Activated T-helper 9 cell treated with anti-CD3 and anti-CD28 coated beads, Interleukin-2, amount 50 U/mL, for 16 hours (primary cell): ENCODE results near the gene MAPK11.
"Not testable (repeated sequence)": the region's sequence is repeated elsewhere in the genome, so short reads cannot be mapped to it uniquely, and the experiment has no call there.

Source experiments
- DNase-seq: peaks from one replicate; pipeline ENCODE4 v3.0.0-alpha.2; 2020; ENCODE audit warnings: low read depth

MAPK11 gene

DNA sequence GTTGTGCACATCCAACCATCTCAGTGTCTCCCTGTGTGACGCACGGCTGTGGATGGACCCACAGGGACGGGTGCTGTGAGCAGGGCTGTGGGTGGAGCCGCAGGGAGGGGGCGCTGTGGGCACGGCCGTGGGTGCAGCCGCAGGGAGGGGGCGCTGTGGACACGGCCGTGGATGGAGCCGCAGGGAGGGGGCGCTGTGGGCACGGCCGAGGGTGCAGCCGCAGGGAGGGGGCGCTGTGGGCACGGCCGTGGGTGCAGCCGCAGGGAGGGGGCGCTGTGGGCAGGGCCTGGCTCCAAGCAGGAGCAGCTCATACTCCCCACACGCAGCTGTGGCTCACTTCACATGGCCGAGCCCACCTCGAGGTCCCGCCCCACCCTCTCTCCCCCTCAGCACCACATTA, 6.0 kb upstream of the MAPK11 start:
- DNase-seq = peak; percentile 9

DNA sequence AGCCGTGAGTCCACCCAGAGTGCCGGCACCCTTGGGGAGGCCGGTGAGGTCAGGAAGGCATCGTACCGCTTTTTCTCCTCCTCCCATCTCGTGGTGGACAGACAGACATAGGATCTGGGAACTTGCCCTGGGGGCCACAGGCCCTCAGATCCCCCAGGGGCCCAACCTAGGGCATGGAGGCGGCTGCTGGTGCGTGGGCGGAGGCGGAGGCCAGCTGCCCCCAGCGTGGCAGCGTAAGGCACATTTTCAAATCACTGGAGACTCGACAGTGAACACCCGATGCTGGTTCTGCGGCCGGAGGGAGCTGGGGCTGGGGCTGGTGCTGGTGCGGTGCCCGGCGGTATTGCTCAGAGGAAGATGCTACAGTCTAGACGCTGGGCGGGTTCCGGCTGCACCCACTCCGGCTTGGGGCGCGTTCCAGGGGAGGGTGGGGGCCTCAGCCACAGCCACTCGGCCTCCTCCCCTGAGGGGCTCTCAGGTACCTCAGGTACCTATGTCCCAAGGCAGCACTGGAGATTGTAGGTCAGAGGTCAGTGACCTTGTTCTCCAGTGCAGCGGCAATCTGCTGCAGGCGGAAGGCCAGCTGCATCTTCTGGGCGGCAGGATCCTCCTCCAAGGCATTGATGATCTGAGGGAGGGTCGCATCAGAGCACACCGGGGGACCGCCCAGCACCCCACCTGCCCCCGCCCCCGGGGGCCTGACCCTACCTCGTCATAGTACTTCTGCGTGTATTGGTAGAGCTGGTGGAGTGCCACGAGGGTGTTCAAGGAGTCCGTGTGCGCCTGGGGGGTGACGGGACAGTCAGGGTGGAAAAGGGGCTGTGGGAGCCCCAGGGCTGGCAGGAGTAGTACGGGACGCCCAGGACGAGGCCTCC, 5.2 kb upstream of the MAPK11 start:
- no peak for DNase-seq

DNA sequence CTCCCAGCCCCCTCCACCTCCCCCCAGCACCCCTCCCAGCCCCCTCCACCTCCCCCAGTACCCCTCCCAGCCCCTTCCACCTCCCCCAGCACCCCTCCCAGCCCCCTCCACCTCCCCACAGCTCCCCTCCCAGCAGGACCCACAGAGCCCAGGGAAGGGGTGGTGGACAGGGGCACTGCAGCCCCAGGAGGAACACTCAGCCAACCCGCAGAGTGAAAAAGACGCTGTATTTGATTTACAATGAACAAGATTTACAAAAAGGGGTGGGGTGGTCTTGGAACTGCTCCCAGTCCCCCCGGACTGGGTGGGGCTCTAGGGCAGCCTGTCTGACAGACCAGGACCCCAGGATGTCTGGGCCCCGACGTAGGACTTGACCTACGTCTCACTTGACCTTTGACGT, 4.6 kb upstream of the MAPK11 start:
- no peak for DNase-seq

DNA sequence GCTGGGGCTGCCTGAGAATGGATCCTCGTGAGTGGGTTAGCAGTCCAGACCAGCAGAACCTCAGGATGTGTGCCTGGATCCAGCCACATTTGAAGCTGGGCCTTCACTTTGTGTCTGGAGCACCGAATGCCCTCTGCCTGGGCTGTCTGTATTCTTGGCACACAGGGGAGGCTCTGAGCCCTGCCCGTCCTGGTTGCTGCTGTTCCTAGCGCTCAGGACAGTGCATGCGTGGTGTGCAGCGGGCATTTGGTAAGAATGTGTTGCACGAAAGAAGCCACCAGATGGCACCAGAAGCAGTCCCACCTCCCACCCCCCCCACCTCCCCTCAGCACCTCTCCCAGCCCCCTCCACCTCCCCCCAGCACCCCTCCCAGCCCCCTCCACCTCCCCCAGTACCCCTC, 4.1 kb upstream of the MAPK11 start:
- no peak for DNase-seq

DNA sequence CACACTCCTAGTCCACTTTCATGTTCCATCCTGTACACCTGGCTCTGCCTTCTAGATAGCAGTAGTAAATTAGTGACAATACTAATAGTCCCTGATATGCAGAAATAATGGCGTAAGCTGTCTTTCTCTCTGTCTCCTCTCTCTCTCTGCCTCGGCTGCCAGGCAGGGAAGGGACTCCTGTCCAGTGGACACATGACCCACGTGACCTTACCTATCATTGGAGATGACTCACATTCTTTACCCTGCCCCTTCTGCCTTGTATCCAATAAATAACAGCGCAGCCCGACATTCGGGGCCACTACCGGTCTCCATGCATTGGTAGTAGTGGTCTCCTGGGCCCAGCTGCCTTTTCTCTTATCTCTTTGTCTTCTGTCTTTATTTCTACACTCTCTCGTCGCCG, 3.6 kb upstream of the MAPK11 start:
- not testable (repeated sequence) for DNase-seq

DNA sequence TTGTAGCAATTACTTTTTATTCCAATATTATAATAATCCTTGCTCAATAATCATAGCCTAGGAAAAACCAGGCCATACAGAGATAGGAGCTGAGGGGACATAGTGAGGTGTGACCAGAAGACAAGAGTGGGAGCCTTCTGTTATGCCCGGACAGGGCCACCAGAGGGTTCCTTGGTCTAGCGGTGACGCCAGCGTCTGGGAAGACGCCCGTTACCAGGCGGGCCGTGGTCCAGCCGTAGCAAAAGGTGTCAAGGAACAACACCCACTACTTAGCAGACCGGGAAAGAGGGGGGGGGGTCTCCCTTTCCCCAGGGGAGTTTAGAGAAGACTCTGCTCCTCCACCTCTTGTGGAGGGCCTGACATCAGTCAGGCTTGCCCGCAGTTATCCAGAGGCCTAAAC, 3.2 kb upstream of the MAPK11 start:
- not testable (repeated sequence) for DNase-seq

DNA sequence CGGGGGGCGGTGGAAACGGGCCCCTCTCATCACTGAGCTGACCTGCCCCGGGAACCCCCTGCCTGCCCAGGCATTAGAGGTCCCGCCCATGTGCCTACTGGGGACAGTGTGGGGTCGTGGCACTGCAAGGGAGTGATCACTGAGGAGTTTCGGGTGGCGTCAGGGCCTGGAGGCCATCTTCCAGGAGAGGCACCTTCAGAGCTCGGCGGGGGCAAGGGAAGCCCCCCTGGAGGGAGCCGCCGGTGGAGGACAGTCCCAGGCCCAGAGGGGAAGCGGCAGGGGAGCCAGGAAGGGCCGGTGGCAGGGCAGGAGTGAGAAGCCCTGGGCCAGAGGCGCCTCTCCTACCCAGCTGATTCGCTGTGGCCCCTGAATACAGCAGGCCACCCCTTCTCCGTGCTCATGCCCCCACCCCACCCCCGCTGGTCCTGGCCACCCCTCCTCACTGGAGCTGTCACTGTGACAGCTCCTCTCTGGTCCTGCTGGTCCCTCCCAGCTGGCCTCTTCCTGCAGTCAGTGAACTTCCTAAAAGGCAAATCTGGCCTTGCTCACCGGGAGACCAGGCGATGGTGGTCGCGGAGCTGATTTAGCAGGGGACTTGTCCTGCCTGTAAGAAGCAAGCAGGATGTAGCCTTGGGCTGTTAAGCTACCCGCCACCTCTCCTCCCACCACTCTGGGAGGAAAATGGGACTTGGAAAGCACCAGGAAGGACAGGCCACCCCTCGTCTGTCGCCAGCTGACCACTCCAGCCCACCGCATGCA, 2.0 kb upstream of the MAPK11 start:
- no peak for DNase-seq

DNA sequence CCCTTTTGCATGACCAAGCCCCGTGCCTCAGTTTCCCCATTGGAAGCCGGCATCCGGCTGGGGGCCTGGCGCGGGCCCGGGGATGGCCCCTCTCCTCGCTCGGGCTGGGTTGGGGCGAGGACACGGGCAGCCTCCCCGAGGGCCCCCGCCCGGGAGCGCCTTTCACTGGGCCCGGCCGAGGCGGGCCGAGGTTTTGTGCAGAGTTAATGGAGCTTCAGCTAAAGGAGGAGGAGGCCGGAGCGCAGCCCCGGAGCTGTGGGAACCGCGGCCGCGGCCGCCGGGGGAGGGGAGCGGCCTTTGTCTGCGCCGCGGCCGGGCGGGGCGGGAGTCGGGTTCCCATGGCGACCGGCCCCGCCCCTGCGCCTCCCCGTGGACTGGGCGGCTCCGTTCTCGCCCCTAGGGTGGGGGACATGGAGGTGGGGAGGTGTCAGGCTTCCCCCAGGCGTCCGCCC, 1.4 kb upstream of the MAPK11 start:
- DNase-seq = peak; percentile 57

DNA sequence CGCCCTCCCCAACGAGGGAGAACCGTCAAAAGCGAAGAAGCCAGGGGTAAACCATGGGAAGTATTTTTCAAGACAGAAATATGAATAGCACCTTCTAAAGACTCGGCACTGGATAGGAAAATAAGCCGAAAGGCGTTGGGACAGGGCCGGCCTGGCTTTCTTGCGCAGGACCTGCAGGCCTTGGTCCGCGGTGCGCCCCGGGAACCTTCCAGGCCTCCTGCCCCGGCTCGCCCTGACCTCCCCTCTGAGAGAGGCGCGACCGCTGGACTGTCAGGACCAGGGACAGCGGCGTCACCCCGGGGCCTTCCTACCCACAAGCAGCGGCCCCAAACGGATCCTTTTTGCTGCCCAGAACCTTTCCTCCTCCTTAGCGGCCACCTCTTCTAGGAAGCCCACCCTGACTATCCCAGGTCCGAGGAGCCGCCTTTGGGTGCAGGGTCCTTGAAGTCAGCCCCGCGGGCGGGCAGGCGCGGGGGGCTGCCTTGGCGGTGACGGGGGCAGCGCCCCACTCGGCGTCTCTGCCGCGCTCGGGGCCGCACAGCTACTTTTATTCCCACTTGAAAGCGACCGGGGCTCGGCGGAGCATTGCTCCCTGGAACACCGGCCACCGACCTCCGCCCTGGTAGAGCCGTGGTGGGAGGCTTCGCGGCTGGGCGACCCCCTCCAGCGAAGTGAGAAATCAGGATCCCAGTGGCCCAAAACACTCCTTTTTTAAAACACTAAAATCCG, 650 bp upstream of the MAPK11 start:
- DNase-seq = peak; percentile 46

DNA sequence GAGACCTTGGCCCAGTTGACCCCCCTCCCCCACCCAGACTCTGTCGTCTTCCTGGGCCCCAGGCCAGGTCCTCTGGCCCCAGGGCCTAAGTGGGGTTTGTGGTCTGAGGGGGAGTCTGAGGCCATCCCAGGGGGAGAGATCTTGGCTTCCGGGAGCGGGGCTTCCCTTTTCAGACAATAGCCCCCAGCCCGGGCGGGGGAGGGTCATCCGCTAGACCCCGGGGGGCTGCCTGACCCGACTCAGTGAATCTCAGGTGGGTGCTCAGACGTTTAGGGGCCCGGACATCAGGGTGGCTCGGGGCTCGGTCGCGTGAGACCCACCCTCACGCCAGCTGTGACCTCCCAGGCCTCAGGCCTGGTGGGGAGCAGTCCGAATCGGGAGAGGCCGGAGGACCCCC, 609 bp downstream of the MAPK11 start:
- no peak for DNase-seq

DNA sequence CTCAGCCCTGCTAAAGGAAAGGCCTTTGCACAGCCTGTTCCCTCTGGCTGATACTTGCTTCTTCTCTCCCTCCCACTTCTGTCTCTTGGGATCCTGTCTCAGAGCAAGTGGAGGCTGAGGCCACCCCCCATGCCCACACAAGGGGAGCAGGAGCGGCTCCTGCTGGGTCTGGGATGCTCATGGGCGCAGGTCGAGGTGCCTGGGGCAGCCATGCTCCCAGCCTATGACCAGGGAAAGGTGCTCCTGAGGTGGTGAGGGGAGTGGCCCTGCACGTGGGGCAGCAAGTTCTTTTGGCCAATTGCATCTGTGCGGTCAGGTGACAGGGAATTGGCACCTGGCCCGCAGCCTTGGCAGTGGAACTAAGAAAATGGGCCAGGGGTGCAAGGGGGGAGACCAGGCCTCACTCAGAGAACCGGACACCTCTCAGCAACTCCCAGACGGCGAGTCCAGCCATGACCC, 1.5 kb downstream of the MAPK11 start:
- no peak for DNase-seq

DNA sequence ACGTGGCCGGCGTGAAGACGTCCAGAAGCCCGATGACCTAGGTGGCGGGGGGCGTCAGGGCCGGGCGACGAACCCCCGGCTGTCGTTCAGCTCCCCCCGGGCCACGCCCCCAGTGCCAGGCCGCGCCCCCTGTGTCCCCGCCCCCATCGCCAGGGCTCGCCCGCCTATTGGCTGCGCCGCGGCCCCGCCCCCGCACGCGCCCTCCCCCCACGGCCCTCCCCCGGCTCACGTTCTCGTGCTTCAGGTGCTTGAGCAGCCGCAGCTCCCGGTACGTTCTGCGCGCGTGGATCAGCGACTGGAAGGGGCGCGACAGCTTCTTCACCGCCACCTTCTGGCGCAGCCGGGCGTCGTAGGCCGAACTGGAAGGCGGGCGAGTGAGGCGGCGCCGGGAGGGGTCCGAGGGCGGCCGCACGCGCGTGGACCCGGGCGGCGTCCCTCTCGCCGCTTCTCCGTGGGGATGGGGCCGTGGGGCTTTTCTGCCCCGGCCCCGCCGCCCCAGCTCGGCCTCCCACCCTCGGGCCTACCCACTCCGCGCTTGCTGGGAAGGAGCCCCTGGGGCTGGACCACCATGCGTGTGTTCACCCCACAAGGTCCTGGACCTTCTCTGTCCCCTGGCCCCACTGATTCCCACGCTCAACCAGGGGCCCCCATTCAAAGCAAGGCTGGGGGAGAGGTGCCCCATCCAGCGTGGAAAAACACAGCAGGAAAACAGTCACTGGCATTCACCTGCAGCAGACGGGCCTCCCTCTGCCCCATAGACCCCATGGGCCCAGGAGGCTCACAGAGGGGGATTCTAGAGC, 2.4 kb downstream of the MAPK11 start:
- peak; percentile 36 for DNase-seq

DNA sequence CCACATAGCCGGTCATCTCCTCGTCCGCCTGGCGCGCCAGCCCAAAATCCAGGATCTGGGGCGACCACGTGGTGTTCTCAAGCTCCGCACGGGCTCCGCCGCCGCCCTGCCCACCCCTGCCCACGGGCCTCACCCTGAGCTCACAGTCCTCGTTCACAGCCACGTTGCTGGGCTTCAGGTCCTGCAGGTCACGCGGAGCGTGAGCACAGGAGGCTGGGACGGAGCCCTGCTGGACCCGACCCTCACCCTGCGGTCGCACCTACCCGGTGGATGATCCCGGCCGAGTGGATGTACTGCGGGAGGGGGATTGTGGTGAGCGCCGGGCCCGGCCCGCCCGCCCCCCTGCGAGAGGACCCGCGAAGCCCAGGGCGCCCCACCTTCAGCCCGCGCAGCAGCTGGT, 3.2 kb downstream of the MAPK11 start:
- no peak for DNase-seq

DNA sequence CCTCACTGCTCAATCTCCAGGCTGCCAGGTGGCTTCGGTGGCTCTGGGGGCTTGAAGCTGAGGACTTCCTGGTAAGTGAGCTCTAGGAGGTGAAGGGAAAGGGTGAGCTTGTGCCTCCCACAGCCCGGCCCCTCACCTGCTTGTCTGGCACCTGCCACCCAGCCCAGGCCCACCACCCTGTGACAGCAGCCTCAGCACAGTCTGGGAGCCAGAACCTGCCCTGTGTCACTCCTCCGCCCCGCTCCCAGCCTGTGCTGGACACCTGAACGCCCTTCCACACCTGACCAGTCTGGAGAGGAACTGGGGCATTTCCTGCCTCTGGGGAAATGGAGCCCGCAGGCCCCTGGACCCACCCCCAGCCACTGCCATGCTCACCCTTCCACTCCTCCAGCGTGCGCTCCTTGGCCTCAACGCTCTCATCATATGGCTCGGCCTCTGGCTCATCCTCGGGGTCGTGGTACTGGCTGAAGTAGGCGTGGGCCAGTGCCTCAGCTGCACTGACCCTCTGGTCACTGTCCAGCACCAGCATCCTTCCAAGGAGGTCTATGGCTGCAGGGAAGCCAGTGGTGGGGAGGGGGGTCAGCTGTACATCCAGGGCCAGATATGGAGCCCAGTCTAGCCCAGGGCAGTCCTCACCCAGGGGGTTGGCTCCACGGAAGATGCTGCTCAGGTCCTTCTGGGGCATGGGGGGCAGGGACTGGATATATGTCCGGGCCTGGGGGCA, 5.1 kb downstream of the MAPK11 start:
- no peak for DNase-seq

DNA sequence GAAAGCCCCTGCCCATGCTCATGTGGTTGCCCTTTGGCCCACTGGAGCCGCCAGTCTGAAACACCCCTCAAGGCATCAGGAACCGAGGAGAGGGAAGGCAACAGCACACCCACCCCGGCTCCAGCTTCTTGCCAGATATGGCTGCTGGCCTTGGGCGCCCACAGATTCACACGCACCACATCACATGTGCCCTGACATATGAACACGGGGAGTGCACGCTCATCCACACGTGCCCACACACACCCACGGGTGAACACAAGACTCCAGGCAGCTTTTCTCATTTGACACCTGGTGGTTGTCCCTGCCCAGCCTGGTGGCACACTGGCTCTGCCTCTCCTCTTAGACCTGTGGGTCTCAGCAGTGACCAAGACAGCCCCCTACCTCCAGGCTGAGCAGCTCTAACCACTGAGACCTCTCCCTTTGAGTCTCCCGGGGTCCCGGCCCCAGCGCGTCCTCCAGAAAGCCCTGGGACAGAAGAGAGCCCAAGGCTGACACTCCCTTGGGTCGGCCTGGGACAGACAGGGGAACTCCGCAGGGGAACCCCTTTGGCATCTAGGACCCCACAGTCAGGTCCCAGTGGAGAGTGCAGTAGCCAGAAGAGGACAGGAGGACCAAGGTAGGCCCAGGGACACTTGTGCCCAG, 6.0 kb downstream of the MAPK11 start:
- no peak for DNase-seq

DNA sequence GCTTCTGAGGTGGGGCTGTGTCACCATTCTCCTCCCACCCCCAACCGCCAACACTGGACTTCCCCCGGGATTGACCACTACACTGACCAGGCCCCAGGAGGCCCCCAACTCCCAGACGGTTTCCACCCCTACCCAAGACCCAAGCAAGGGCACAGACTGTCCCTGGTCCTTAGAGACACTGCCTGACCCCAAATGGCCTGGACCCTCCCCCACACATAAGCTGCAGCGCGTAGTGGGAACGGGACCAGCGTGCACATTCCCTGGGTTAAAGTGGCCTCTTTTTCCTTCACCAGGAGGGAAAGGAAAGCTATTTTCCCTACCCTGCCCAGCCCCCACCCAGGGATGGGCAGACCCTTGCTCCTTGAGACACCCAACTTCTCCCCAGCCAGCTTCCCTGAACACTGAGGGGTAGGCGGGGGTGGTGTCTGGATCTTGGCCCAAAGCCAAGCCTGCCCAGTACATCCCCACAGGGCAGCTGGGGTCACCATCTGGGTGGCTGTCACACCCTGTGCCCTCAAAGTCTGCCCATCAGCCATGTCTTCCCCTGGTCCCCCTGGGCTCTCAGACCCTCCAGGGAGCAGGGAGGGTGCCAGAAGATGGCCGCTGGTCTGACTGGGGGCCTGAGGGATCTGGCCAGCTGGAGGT, 7.1 kb downstream of the MAPK11 start:
- no peak for DNase-seq

DNA sequence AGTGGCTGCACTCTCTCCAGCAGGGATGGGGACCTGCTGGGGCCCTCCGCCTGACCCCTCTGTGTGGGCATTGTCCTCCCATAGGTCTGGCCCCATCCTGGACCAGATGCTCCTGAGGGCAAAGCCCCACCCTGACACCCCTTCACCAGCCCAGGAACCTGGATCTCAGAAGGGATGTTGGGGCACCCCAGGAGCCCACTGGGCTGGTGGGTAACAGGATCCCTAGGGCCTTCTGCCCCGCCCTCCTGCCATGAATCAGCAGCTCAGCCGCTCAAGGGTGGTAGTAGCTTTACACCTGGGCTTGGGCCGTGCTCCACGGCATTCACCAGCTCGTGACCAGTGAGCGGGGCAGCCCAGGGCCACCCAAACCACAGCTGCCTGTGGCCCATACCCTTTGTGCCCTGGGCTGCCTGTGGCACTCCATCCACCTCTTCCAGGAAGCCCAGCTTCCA, 7.7 kb downstream of the MAPK11 start:
- DNase-seq = no peak

DNA sequence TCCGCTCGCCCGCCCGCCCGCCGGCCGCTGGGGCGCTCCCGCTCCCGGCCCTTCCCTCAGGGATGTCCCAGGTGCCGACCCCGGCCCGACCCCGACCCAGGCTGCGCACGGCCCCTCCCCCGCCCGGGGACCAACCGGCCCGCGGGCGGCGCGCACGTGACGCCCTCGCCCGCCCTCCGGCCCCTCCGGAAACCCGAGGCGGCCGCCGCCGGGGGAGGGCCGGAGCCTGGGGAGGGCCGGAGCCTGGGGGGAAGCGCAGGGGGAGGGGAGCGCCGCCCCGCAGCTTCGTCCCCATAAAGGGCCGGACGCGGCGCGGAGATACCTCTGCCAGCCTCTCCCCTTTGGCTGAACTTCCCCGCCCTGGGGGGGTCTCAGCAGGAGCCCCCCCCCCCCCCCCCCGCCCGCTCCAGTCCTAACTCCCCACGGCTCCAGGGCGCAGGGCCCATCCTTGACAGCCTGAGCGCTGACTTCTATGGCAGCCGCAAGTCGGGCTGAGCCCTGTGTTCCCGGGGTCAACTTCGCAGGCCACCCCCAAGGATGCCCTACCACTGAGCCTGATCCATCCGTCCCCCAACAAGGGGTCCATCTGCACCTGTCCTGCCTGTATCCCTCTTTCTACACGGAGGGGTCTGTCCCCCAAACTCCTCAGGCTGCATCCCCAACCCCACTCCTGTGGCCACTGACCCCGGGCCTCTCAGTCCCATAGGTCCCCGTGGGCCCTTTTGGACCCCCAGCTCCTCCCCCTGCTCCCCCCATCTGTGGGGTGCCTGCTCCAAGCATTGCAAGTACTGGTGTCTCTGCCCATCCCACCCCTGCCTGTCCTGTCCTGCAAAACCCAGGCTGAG, 8.3 kb downstream of the MAPK11 start, which contains the start of gene MAPK12:
MAPK12 (minus strand) TSS at position 69 of the 845 bp plus-strand sequence. CDS start 174 bp downstream, outside the sequence.
- DNase-seq = no peak
